ENCODE data around the gene EHMT1.

DNA sequence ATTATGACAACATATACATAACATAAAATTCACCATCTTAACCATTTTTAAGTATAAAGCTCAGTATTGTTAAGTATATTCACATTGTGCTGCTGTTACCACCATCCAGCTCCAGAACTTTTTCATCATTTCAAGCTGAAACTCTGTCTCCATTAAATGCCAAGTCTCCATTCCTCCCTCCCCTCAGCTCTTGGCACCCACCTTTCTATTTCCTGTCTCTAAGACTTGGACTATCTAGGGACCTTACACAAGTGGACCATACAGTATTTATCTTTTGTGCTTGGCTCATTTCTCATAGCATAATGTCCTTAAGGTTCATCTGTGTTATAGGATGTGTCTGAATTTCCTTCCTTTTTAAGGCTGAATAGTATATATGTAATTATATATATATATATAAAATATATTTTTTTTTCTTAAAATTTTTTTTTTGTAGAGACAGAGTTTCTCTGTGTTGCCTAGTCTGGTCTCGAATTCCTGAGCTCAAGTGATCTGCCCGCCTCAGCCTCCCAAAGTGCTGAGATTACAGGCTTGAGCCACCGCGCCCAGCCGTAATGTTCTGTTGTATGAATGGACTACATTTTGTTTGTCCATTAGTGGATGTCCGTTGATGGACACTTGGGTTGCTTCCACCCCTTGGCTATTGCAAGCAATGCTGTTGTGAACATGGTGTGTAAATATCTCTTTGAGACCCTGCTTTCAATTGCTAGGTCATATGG lies 72.3 kb downstream of the EHMT1 start:
- TF ChIP-seq, protein P1, sequence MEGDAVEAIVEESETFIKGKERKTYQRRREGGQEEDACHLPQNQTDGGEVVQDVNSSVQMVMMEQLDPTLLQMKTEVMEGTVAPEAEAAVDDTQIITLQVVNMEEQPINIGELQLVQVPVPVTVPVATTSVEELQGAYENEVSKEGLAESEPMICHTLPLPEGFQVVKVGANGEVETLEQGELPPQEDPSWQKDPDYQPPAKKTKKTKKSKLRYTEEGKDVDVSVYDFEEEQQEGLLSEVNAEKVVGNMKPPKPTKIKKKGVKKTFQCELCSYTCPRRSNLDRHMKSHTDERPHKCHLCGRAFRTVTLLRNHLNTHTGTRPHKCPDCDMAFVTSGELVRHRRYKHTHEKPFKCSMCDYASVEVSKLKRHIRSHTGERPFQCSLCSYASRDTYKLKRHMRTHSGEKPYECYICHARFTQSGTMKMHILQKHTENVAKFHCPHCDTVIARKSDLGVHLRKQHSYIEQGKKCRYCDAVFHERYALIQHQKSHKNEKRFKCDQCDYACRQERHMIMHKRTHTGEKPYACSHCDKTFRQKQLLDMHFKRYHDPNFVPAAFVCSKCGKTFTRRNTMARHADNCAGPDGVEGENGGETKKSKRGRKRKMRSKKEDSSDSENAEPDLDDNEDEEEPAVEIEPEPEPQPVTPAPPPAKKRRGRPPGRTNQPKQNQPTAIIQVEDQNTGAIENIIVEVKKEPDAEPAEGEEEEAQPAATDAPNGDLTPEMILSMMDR (IDR thresholded peaks at IDR 0.05), result no peak
- TF ChIP-seq POLR2A (IDR thresholded peaks at IDR 0.05), result no peak
- TF ChIP-seq EP300 (IDR thresholded peaks at IDR 0.05), result no peak
